HepG2 (cell line): ENCODE results near the gene PLEKHA5. TPM values are rescaled to one million over a fixed set of nuclear protein-coding genes. Genes with fewer than 3 reads are reported as not detected.

Experiments used
- ATF5 ChIP-seq: sonication (generic); formaldehyde crosslinking; IDR thresholded peaks from 2 replicates; pipeline ENCODE4 v1.4.0; 2020; ENCODE audit warnings: mild to moderate bottlenecking, low read depth, missing genetic modification reagents
- MTA3 ChIP-seq: sonication (generic); formaldehyde crosslinking; IDR thresholded peaks from 2 replicates; pipeline ENCODE4 v1.4.0; 2020; ENCODE audit warnings: missing genetic modification reagents
- NR2C2 ChIP-seq: sonication (generic); formaldehyde crosslinking; IDR thresholded peaks from 2 replicates; pipeline ENCODE4 v1.4.0; 2020; ENCODE audit warnings: missing genetic modification reagents, mild to moderate bottlenecking, moderate library complexity, borderline replicate concordance
- ONECUT2 ChIP-seq: sonication (generic); formaldehyde crosslinking; IDR thresholded peaks from 2 replicates; pipeline ENCODE4 v1.4.0; 2020; ENCODE audit warnings: missing genetic modification reagents
- RARA ChIP-seq: IDR thresholded peaks from 2 replicates; pipeline ENCODE4 v1.6.1; 2016; ENCODE audit warnings: missing genetic modification reagents, missing compliant biosample characterization
- RBFOX2 ChIP-seq: fragments of 200-400 bp; formaldehyde crosslinking; IDR thresholded peaks from 2 replicates; pipeline ENCODE4 v1.6.1; 2017; ENCODE audit warnings: low read depth, mild to moderate bottlenecking, low read length
- RFX5 ChIP-seq: IDR thresholded peaks from 2 replicates; pipeline ENCODE4 v1.6.1; 2011; ENCODE audit warnings: low read depth, low read length, improper control_type of control experiment
- SKI ChIP-seq: fragments of 450-650 bp; IDR thresholded peaks from one replicate; pipeline ENCODE4 v1.6.1; 2018; ENCODE audit warnings: mild to moderate bottlenecking; ENCODE audit not compliant: partially characterized antibody
- SMAD9 ChIP-seq: sonication (generic); formaldehyde crosslinking; IDR thresholded peaks from 2 replicates; pipeline ENCODE4 v1.5.1; 2020; ENCODE audit warnings: mild to moderate bottlenecking, missing genetic modification reagents
- STAG1 ChIP-seq: sonication (generic); formaldehyde crosslinking; IDR thresholded peaks from 2 replicates; pipeline ENCODE4 v1.4.0; 2020; ENCODE audit warnings: missing genetic modification reagents
- TERF1 ChIP-seq: sonication (generic); formaldehyde crosslinking; IDR thresholded peaks from 2 replicates; pipeline ENCODE4 v1.8.0; 2022; ENCODE audit warnings: mild to moderate bottlenecking, missing genetic modification reagents, moderate library complexity
- ZFP37 ChIP-seq: sonication (generic); formaldehyde crosslinking; IDR thresholded peaks from 2 replicates; pipeline ENCODE4 v1.4.0; 2020; ENCODE audit warnings: missing genetic modification reagents, borderline replicate concordance
- ZNF180 ChIP-seq: sonication (generic); formaldehyde crosslinking; IDR thresholded peaks from 2 replicates; pipeline ENCODE4 v1.4.0; 2020; ENCODE audit warnings: low read depth, missing genetic modification reagents, borderline replicate concordance
- ZNF326 ChIP-seq: sonication (generic); formaldehyde crosslinking; IDR thresholded peaks from 2 replicates; pipeline ENCODE4 v1.4.0; 2020; ENCODE audit warnings: missing genetic modification reagents, borderline replicate concordance
- ZNF431 ChIP-seq: sonication (generic); formaldehyde crosslinking; IDR thresholded peaks from 2 replicates; pipeline ENCODE4 v1.9.0; 2022; ENCODE audit warnings: missing genetic modification reagents, low read depth, mild to moderate bottlenecking, borderline replicate concordance
- ZNF639 ChIP-seq: conservative IDR thresholded peaks from 2 replicates; pipeline ENCODE4 v1.6.1; 2018; ENCODE audit warnings: missing genetic modification reagents
- ZNF737 ChIP-seq: sonication (generic); formaldehyde crosslinking; IDR thresholded peaks from 2 replicates; pipeline ENCODE4 v1.5.0; 2020; ENCODE audit warnings: missing genetic modification reagents, mild to moderate bottlenecking, borderline replicate concordance
- ZSCAN31 ChIP-seq: sonication (generic); formaldehyde crosslinking; IDR thresholded peaks from 2 replicates; pipeline ENCODE4 v1.5.0; 2020; ENCODE audit warnings: low read depth, mild to moderate bottlenecking, missing genetic modification reagents
- ZSCAN9 ChIP-seq: IDR thresholded peaks from 2 replicates; pipeline ENCODE4 v1.6.1; 2016; ENCODE audit warnings: borderline replicate concordance
- polyA plus RNA-seq, 8 experiments: library from polyadenylated mRNA; depleted of rRNA in 3 of 8; stranded (reverse) in 7 of 8; unstranded in 1 of 8; fragments of >200 nt; fragmentation: Illumina TruSeq in 4 of 8; extraction: Trizol in 4 of 8; gene quantifications; 2 replicates each; pipeline versions ENCODE4 v1.2.1 to v1.2.3, GENCODE V29; 2011 to 2016; ENCODE audit warnings: low read depth in 4 of 8, missing spikeins in 1 of 8, mixed read lengths in 1 of 8; ENCODE audit not compliant: insufficient read depth in 1 of 8
- total RNA-seq, 5 experiments: library from RNA; depleted of rRNA; stranded (reverse); fragments of >200 nt; fragmentation: Illumina TruSeq; extraction: Trizol; gene quantifications; 2 replicates each; pipeline ENCODE4 v1.2.3, GENCODE V29; 2016; ENCODE audit warnings: low read depth in 1 of 5
- TF ChIP-seq, protein P1 (sequence below): sonication (generic); formaldehyde crosslinking; IDR thresholded peaks from 2 replicates; pipeline ENCODE4 v1.4.0; 2020; ENCODE audit warnings: missing genetic modification reagents
- TF ChIP-seq, protein P2 (sequence below): sonication (generic); formaldehyde crosslinking; conservative IDR thresholded peaks from 2 replicates; pipeline ENCODE4 v1.4.0; 2020; ENCODE audit warnings: missing genetic modification reagents
- TF ChIP-seq, protein P3 (sequence below): sonication (generic); formaldehyde crosslinking; IDR thresholded peaks from 2 replicates; pipeline ENCODE4 v1.4.0; 2020; ENCODE audit warnings: missing genetic modification reagents

PLEKHA5 gene
- total and polyA plus RNA-seq, 2 of the 13 experiments (the other 11 are each of a cell fraction or from before 2014, with no cell fraction given): 4.2 to 15.4 TPM

GRCh38 chr12:19129486-19130223 lies at the start of gene PLEKHA5 (continued):
- 0 out of 2 replicates have a peak, but pooled peaks have one; percentile 31 for TF ChIP-seq ZNF431 (CRISPR knock-in tag)
- TF ChIP-seq ATF5 (CRISPR knock-in tag): no peak
- TF ChIP-seq SKI: no peak
- peak; percentile 63; the same call in 1 of the 2 replicates for TF ChIP-seq ZNF639 (CRISPR knock-in tag)
- no peak for TF ChIP-seq ZSCAN31 (CRISPR knock-in tag)
- no peak for TF ChIP-seq ZNF737
- TF ChIP-seq SMAD9: no peak
- no peak for TF ChIP-seq ZNF180 (CRISPR knock-in tag)
- TF ChIP-seq MTA3 (CRISPR knock-in tag): no peak
- TF ChIP-seq ZNF326 (CRISPR knock-in tag): no peak
- 0 out of 2 replicates have a peak, but pooled peaks have one; percentile 12 for TF ChIP-seq RARA (CRISPR knock-in tag)
- TF ChIP-seq TERF1 (CRISPR knock-in tag): 0 out of 2 replicates have a peak, but pooled peaks have one; percentile 54
- TF ChIP-seq, protein P1, sequence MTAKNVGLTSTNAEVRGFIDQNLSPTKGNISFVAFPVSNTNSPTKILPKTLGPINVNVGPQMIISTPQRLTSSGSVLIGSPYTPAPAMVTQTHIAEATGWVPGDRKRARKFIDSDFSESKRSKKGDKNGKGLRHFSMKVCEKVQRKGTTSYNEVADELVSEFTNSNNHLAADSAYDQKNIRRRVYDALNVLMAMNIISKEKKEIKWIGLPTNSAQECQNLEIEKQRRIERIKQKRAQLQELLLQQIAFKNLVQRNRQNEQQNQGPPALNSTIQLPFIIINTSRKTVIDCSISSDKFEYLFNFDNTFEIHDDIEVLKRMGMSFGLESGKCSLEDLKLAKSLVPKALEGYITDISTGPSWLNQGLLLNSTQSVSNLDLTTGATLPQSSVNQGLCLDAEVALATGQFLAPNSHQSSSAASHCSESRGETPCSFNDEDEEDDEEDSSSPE (CRISPR knock-in tag): 0 out of 2 replicates have a peak, but pooled peaks have one; percentile 25
- TF ChIP-seq, protein P2, sequence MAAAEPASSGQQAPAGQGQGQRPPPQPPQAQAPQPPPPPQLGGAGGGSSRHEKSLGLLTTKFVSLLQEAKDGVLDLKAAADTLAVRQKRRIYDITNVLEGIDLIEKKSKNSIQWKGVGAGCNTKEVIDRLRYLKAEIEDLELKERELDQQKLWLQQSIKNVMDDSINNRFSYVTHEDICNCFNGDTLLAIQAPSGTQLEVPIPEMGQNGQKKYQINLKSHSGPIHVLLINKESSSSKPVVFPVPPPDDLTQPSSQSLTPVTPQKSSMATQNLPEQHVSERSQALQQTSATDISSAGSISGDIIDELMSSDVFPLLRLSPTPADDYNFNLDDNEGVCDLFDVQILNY (CRISPR knock-in tag): no peak
- TF ChIP-seq, protein P3, sequence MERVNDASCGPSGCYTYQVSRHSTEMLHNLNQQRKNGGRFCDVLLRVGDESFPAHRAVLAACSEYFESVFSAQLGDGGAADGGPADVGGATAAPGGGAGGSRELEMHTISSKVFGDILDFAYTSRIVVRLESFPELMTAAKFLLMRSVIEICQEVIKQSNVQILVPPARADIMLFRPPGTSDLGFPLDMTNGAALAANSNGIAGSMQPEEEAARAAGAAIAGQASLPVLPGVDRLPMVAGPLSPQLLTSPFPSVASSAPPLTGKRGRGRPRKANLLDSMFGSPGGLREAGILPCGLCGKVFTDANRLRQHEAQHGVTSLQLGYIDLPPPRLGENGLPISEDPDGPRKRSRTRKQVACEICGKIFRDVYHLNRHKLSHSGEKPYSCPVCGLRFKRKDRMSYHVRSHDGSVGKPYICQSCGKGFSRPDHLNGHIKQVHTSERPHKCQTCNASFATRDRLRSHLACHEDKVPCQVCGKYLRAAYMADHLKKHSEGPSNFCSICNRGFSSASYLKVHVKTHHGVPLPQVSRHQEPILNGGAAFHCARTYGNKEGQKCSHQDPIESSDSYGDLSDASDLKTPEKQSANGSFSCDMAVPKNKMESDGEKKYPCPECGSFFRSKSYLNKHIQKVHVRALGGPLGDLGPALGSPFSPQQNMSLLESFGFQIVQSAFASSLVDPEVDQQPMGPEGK (CRISPR knock-in tag): peak; percentile 38; the same call in 1 of the 2 replicates
- no peak for TF ChIP-seq ZSCAN9 (CRISPR knock-in tag)
- peak; percentile 66; the same call in 1 of the 2 replicates for TF ChIP-seq ONECUT2 (CRISPR knock-in tag)
- TF ChIP-seq STAG1: peak; percentile 57
- no peak for TF ChIP-seq ZFP37 (CRISPR knock-in tag)
- TF ChIP-seq RFX5: no peak
- TF ChIP-seq NR2C2: no peak
- peak; percentile 55; the same call in 1 of the 2 replicates for TF ChIP-seq RBFOX2
